WERI-Rb-1 (cell line): ENCODE data around the gene KCNJ14.

ENCODE experiments used
- DNase-seq: peaks from one replicate; pipeline ENCODE4 v3.0.0-alpha.2; 2020
- H3K27ac ChIP-seq: fragments of 250-450 bp; sonication (Bioruptor Pico); 2 replicates; pipeline ENCODE4 v1.5.1; 2020; ENCODE audit warnings: mild to moderate bottlenecking, moderate library complexity
- H3K27me3 ChIP-seq: fragments of 250-450 bp; sonication (Bioruptor Pico); 2 replicates; pipeline ENCODE4 v1.5.1; 2021; ENCODE audit warnings: mild to moderate bottlenecking, low read depth, moderate library complexity; ENCODE audit not compliant: insufficient read depth, severe bottlenecking
- H3K36me3 ChIP-seq: fragments of 250-450 bp; sonication (Bioruptor Pico); 2 replicates; pipeline ENCODE4 v1.5.1; 2020; ENCODE audit warnings: mild to moderate bottlenecking, moderate library complexity
- H3K4me3 ChIP-seq: 2 replicates; pipeline ENCODE4 v1.5.1; 2011; ENCODE audit warnings: low read depth, mild to moderate bottlenecking, control low read depth, low read length
- H3K9me3 ChIP-seq: fragments of 250-450 bp; sonication (Bioruptor Pico); 2 replicates; pipeline ENCODE4 v1.5.1; 2021; ENCODE audit warnings: mild to moderate bottlenecking, moderate library complexity; ENCODE audit not compliant: severe bottlenecking
- CTCF ChIP-seq: IDR thresholded peaks from 2 replicates; pipeline ENCODE4 v1.5.1; 2011; ENCODE audit warnings: low read depth, mild to moderate bottlenecking, control low read depth, inconsistent platforms, low read length

Gene KCNJ14

GRCh38 chr19:48474084-48474592, 18.8 kb downstream of the KCNJ14 start:
- no peak for DNase-seq
- TF ChIP-seq CTCF = no peak
- no peak overlapping the region for H3K4me3 ChIP-seq
- no peak overlapping the region for H3K27ac ChIP-seq
- H3K36me3 ChIP-seq = peaks cover 78% of the 10 kb centered on the region
- H3K9me3 ChIP-seq = no peaks in the 10 kb centered on the region
- no peaks in the 10 kb centered on the region for H3K27me3 ChIP-seq

DNA sequence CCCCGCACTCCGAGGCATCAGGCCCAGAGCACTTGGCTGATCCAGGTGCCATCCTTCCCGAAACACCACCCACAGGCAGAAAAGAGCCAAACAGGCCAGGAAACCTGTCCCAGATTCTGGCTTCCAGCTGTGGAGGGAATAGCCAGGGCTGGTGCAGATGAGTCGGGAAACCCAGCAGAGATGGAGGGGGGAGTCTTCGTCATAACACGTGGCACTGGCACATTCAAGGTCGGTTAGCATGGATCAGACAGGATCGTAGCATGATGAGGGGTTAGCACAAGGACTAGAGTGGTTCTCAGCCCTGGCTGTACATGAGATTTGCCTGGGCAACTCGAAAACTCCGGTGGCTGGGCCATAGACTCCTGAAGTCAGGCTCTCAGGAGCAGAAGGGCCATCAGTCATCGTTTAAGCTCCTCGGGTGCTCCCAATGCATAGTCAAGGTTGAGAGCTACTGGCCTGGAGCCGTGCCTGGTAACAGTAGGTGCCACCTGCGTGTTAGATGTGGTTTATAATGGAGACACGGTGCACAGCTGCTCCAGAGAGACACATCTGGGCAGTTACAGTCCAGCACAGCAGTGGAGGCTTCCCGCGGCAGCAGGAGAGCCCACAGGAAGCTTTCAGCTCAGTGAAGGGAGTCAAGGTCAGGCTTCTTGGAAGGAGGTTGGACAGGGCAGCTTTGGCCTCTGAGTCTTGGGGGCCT, 20.1 kb downstream of the KCNJ14 start:
- Histone ChIP-seq H3K27ac (no peak overlapping the region), H3K9me3 (no peaks in the 10 kb centered on the region), H3K4me3 (no peak overlapping the region), H3K27me3 (no peaks in the 10 kb centered on the region), H3K36me3 (peaks cover 82% of the 10 kb centered on the region)
- TF ChIP-seq CTCF = no peak
- DNase-seq = no peak

DNA sequence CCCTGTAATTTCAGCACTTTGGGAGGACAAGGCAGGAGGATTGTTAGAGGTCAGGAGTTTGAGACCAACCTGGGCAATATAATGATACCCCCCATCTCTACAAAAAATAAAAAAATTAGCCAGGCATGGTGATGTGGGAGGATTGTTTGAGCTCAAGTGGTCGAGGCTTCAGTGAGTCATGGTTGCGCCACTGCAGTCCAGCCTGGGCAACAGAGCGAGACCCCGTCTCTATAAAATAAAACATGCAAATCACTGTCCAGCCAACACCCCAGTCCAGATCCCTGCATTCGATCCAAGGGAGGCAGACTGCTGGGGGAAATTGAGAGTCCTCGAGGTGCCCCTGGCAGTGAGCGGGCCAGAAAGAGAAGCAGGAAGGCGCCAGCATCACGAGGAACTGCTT, 20.8 kb downstream of the KCNJ14 start:
- H3K27ac ChIP-seq = no peak overlapping the region
- no peak overlapping the region for H3K4me3 ChIP-seq
- peaks cover 78% of the 10 kb centered on the region for H3K36me3 ChIP-seq
- no peaks in the 10 kb centered on the region for H3K9me3 ChIP-seq
- DNase-seq = no peak
- H3K27me3 ChIP-seq = no peaks in the 10 kb centered on the region
- TF ChIP-seq CTCF = no peak

DNA sequence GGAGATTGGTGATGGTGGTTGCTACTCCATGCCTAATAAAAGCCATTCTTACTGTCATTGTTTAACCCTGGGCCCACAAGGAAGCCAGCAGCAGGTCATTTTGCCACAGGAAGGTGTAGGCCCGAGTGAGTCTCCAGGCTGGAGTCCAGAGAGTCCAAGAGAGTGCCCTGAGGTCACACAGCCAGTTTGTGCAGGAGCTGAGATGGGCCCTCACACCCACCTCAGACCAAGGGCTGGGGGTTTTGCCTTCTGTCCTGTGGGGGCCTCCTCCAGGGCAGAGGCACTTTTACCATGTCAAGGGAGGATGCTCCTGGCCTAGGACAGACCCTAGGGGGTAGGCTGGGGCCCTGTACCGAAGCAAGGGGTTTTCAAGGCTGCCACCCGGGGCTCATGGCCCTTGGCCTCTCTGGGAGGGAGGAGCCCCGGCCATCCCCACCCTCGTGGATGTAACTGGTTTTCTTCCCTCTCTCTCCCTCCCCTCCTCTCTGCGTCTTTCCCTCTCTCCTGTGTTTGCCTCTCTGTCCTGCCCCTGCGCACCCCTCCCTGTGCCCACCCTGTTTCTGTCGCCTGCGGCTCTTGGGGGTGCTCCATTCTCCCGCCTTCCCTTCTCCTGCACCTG, 21.8 kb downstream of the KCNJ14 start:
- DNase-seq = no peak
- Histone ChIP-seq H3K9me3 (no peaks in the 10 kb centered on the region), H3K36me3 (peaks cover 75% of the 10 kb centered on the region), H3K27me3 (no peaks in the 10 kb centered on the region), H3K27ac (no peak overlapping the region), H3K4me3 (no peak overlapping the region)
- TF ChIP-seq CTCF = no peak

- Histone ChIP-seq H3K4me3 (no peak overlapping the region), H3K36me3 (peaks cover 71% of the 10 kb centered on the region), H3K9me3 (no peaks in the 10 kb centered on the region), H3K27ac (no peak overlapping the region), H3K27me3 (no peaks in the 10 kb centered on the region)
- no peak for TF ChIP-seq CTCF
- DNase-seq = no peak
Observed at GRCh38 chr19:48477698-48478338, 22.4 kb downstream of the KCNJ14 start.
